Transverse colon (tissue), 4 donors: Measurements from ENCODE around the gene CDK7. TPM values are rescaled to one million over a fixed set of nuclear protein-coding genes. Genes with fewer than 3 reads are reported as not detected.

ENCODE experiments used
- DNase-seq: peaks from one replicate; pipeline ENCODE4 v3.0.0-alpha.2; 2019
- H3K27ac ChIP-seq, 4 donors: fragments of 200-600 bp; sonication (generic); 2 replicates each; pipeline ENCODE4 v1.5.1; 2016 to 2018; ENCODE audit warnings: inconsistent platforms in 4 of 4
- H3K27me3 ChIP-seq: fragments of 200-600 bp; sonication (generic); 2 replicates; pipeline ENCODE4 v1.5.1; 2017; ENCODE audit warnings: inconsistent platforms
- H3K36me3 ChIP-seq, 4 donors: fragments of 200-600 bp; sonication (generic); 2 replicates each; pipeline ENCODE4 v1.5.1; 2017 to 2019; ENCODE audit warnings: inconsistent platforms in 4 of 4
- H3K4me1 ChIP-seq, 4 donors: fragments of 200-600 bp; sonication (generic); 2 replicates each; pipeline ENCODE4 v1.5.1; 2017 to 2020; ENCODE audit warnings: inconsistent platforms in 4 of 4
- H3K4me3 ChIP-seq, 4 donors: fragments of 200-600 bp; sonication (generic); 1 replicate in 1 of 4; 2 replicates in 3 of 4; pipeline versions ENCODE4 v1.5.1 to v1.6.1; 2017 to 2019; ENCODE audit warnings: inconsistent platforms in 4 of 4
- H3K9me3 ChIP-seq, 2 donors: fragments of 200-600 bp; sonication (generic); 2 replicates each; pipeline ENCODE4 v1.5.1; 2017 to 2019; ENCODE audit warnings: inconsistent platforms in 2 of 2
- EP300 ChIP-seq: sonication (generic); formaldehyde crosslinking; IDR thresholded peaks from one replicate; pipeline ENCODE4 v1.6.1; 2017; ENCODE audit warnings: antibody characterized with exemption, low read depth
- POLR2A ChIP-seq: fragments of 450-650 bp; IDR thresholded peaks from one replicate; pipeline ENCODE4 v1.6.1; 2016; ENCODE audit warnings: antibody characterized with exemption, mild to moderate bottlenecking, moderate library complexity
- POLR2AphosphoS5 ChIP-seq, 3 donors: sonication (generic); formaldehyde crosslinking; IDR thresholded peaks; one replicate each; pipeline ENCODE4 v1.6.1; 2016; ENCODE audit warnings: antibody characterized with exemption in 3 of 3
- WGBS, 2 donors: methylation state at CpG; one replicate each; pipeline ENCODE4 v1.1.5; 2018; ENCODE audit warnings: low coverage in 1 of 2; 5-methylcytosine and 5-hydroxymethylcytosine counted together
- in situ Hi-C, 4 donors: fragments of 200-750 bp; cut with MboI; loops; one replicate each; pipeline versions ENCODE4 v1.15.0 to v1.15.1; 2017; ENCODE audit warnings: low sequenced_read_pairs in 3 of 4, low pct_ligation_motif_present in 1 of 4, low pct_unique_long_range_greater_than_20kb in 1 of 4
- intact Hi-C: fragments of 100-400 bp; cut with DNase I; formaldehyde crosslinking; loops from one replicate; pipeline ENCODE4 v1.15.1; 2023; ENCODE audit warnings: low total_unique reads
- total RNA-seq, 4 donors: library from RNA; depleted of rRNA; stranded (reverse); fragments of >200 nt; gene quantifications; one replicate each; pipeline ENCODE4 v1.1.0, GENCODE V29; 2016
- TF ChIP-seq, protein P1 (sequence below), 5 experiments: fragments of 200-600 bp in 3 of 5; fragments of 450-650 bp in 2 of 5; sonication (generic) in 3 of 5; IDR thresholded peaks; 1 replicate in 2 of 5; 2 replicates in 3 of 5; pipeline ENCODE4 v1.5.1; 2016 to 2017; ENCODE audit warnings: antibody characterized with exemption in 5 of 5, inconsistent platforms in 3 of 5, mild to moderate bottlenecking in 2 of 5, moderate library complexity in 1 of 5

The CDK7 gene
- total RNA-seq, 4 donors from 2014 or later = 10.8 to 61.7 (median 21.4) TPM

GRCh38 chr5:69271376-69271775, 36.7 kb downstream of the CDK7 start:
- Histone ChIP-seq H3K4me3 (no peak overlapping the region), H3K36me3 (peaks cover 0 to 33% (median 8%) of the 10 kb centered on the region in 4 donors), H3K27me3 (no peaks in the 10 kb centered on the region), H3K9me3 (no peaks in the 10 kb centered on the region), H3K4me1 (peaks cover 0 to 25% (median 6%) of the 10 kb centered on the region in 4 donors), H3K27ac (peak overlapping the region in 2 of 4 donors; percentile 29 to 32)
- WGBS, 2 donors = 64 to 70% methylated on average over 3 to 4 of the region's 4 CpGs
- TF ChIP-seq EP300 (no peak), POLR2AphosphoS5 (IDR thresholded peaks at IDR 0.05) (no peak), POLR2A (no peak)
- TF ChIP-seq, protein P1, sequence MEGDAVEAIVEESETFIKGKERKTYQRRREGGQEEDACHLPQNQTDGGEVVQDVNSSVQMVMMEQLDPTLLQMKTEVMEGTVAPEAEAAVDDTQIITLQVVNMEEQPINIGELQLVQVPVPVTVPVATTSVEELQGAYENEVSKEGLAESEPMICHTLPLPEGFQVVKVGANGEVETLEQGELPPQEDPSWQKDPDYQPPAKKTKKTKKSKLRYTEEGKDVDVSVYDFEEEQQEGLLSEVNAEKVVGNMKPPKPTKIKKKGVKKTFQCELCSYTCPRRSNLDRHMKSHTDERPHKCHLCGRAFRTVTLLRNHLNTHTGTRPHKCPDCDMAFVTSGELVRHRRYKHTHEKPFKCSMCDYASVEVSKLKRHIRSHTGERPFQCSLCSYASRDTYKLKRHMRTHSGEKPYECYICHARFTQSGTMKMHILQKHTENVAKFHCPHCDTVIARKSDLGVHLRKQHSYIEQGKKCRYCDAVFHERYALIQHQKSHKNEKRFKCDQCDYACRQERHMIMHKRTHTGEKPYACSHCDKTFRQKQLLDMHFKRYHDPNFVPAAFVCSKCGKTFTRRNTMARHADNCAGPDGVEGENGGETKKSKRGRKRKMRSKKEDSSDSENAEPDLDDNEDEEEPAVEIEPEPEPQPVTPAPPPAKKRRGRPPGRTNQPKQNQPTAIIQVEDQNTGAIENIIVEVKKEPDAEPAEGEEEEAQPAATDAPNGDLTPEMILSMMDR (IDR thresholded peaks at IDR 0.05) = no peak
- intact Hi-C loops = no loop called here
- DNase-seq = peak; percentile 23
- in situ Hi-C loops = no loop called here

DNA sequence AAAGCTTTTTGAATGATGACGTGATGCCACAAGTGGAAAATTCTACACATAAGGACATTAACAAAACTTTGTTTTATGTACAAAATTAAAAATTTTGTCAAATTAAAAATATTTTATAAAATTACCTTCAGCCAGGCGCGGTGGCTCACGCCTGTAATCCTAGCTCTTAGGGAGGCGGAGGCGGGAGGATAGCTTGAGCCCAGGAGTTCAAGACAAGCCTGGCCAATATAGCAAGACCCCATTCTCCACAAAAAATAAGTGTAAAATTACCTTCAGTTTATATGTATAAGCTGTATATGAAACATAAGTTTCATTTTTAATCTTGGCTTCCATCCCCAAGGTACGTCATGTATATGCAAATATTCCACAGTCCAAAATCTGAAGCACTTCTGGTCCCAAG, 40.9 kb downstream of the CDK7 start:
- H3K4me1 ChIP-seq = peaks cover 0 to 35% (median 13%) of the 10 kb centered on the region in 4 donors
- TF ChIP-seq POLR2A (no peak), EP300 (no peak), POLR2AphosphoS5 (IDR thresholded peaks at IDR 0.05) (no peak)
- TF ChIP-seq, protein P1 (IDR thresholded peaks at IDR 0.05) = no peak
- intact Hi-C loops = no loop called here
- no peak overlapping the region for H3K4me3 ChIP-seq
- H3K9me3 ChIP-seq = no peaks in the 10 kb centered on the region
- no peak for DNase-seq
- H3K27ac ChIP-seq = peak overlapping the region in 1 of 4 donors; percentile 74
- no peaks in the 10 kb centered on the region for H3K27me3 ChIP-seq
- peaks cover 0 to 11% (median 1%) of the 10 kb centered on the region in 4 donors for H3K36me3 ChIP-seq
- WGBS, 2 donors = 95 to 98% methylated on average over 7 of the region's 7 CpGs
- in situ Hi-C loops = no loop called here

GRCh38 chr5:69276422-69277174, 41.9 kb downstream of the CDK7 start:
- Histone ChIP-seq H3K36me3 (peaks cover 0 to 14% (median 1%) of the 10 kb centered on the region in 4 donors), H3K9me3 (no peaks in the 10 kb centered on the region), H3K4me1 (peaks cover 0 to 26% (median 13%) of the 10 kb centered on the region in 4 donors), H3K27me3 (no peaks in the 10 kb centered on the region), H3K27ac (peak overlapping the region; percentile 14 to 74 (median 58)), H3K4me3 (peak overlapping the region in 1 of 4 donors; percentile 13)
- WGBS, 2 donors = 24 to 37% methylated on average over 5 of the region's 5 CpGs
- TF ChIP-seq POLR2A = no peak
- TF ChIP-seq, protein P1 (IDR thresholded peaks at IDR 0.05) = no peak
- peak in 2 of 3 donors; percentile 17 to 50 for TF ChIP-seq POLR2AphosphoS5 (IDR thresholded peaks at IDR 0.05)
- intact Hi-C loops = no loop called here
- DNase-seq = no peak
- in situ Hi-C loops = no loop called here

- DNase-seq = no peak
- H3K36me3 ChIP-seq = peaks cover 0 to 19% (median 3%) of the 10 kb centered on the region in 4 donors
- no peak overlapping the region for H3K27ac ChIP-seq
- TF ChIP-seq POLR2AphosphoS5 (IDR thresholded peaks at IDR 0.05) = no peak
- no peak for TF ChIP-seq POLR2A
- TF ChIP-seq, protein P1 (IDR thresholded peaks at IDR 0.05) = no peak
- TF ChIP-seq EP300 = no peak
- H3K4me1 ChIP-seq = peaks cover 0 to 21% (median 13%) of the 10 kb centered on the region in 4 donors
- H3K4me3 ChIP-seq = no peak overlapping the region
- H3K27me3 ChIP-seq = no peaks in the 10 kb centered on the region
- in situ Hi-C loops = no loop called here
- H3K9me3 ChIP-seq = no peaks in the 10 kb centered on the region
- 84 to 92% methylated on average over 5 of the region's 5 CpGs for WGBS, 2 donors
- intact Hi-C loops = no loop called here
Observed at GRCh38 chr5:69279517-69279916, 44.8 kb downstream of the CDK7 start.
